Left ventricle myocardium inferior (tissue), 1 donor: ENCODE data around the gene CEBPZ. TPM values are rescaled to one million over a fixed set of nuclear protein-coding genes. Genes with fewer than 3 reads are reported as not detected.
A peak's percentile ranks its signal among the peaks of the same experiment; 100 is the strongest.

ENCODE experiments used
- DNase-seq: peaks from one replicate; pipeline ENCODE4 v3.0.0-alpha.2; 2020
- H3K27ac ChIP-seq: fragments of 200-600 bp; replicated peaks from 2 replicates; pipeline ENCODE4 v1.8.0; 2021
- H3K27me3 ChIP-seq: fragments of 200-600 bp; 2 replicates; pipeline ENCODE4 v1.8.0; 2021; ENCODE audit warnings: low read depth
- H3K36me3 ChIP-seq: fragments of 200-600 bp; 2 replicates; pipeline ENCODE4 v1.8.0; 2021
- H3K4me1 ChIP-seq: fragments of 200-600 bp; 2 replicates; pipeline ENCODE4 v1.8.0; 2021
- H3K4me3 ChIP-seq: fragments of 200-600 bp; 2 replicates; pipeline ENCODE4 v1.8.0; 2021; ENCODE audit warnings: mild to moderate bottlenecking, moderate library complexity
- H3K9me3 ChIP-seq: fragments of 200-600 bp; replicated peaks from 2 replicates; pipeline ENCODE4 v1.8.0; 2021
- CTCF ChIP-seq: fragments of 200-600 bp; IDR thresholded peaks from 2 replicates; pipeline ENCODE4 v1.8.0; 2021; ENCODE audit warnings: antibody characterized with exemption, mild to moderate bottlenecking, borderline replicate concordance
- intact Hi-C: fragments of 100-400 bp; cut with micrococcal nuclease; formaldehyde crosslinking; loops from one replicate; pipeline ENCODE4 v1.11.0; 2022
- total RNA-seq: library from RNA; stranded (reverse); fragmentation: NEBNext Ultra II Directional; extraction: Animal tissue kit (Norgen Biotek cat#: 25700); gene quantifications from one replicate; pipeline ENCODE4 v1.2.1, GENCODE V29; 2021
- donor health status: DM: no; HTN: yes; CAD: no; lungs with severe emphysema.

Gene CEBPZ
- total RNA-seq, 1 donor from 2014 or later = 25.3 TPM

GRCh38 chr2:37171624-37171950 is 59.8 kb downstream of the CEBPZ start:
- H3K36me3 ChIP-seq = no peaks in the 10 kb centered on the region
- H3K27me3 ChIP-seq = no peaks in the 10 kb centered on the region
- intact Hi-C loops = no loop called here
- no peak overlapping the region for H3K27ac ChIP-seq
- no peak for DNase-seq
- TF ChIP-seq CTCF = no peak
- no peaks in the 10 kb centered on the region for H3K9me3 ChIP-seq
- no peak overlapping the region for H3K4me3 ChIP-seq
- H3K4me1 ChIP-seq = peaks cover 3% of the 10 kb centered on the region

DNA sequence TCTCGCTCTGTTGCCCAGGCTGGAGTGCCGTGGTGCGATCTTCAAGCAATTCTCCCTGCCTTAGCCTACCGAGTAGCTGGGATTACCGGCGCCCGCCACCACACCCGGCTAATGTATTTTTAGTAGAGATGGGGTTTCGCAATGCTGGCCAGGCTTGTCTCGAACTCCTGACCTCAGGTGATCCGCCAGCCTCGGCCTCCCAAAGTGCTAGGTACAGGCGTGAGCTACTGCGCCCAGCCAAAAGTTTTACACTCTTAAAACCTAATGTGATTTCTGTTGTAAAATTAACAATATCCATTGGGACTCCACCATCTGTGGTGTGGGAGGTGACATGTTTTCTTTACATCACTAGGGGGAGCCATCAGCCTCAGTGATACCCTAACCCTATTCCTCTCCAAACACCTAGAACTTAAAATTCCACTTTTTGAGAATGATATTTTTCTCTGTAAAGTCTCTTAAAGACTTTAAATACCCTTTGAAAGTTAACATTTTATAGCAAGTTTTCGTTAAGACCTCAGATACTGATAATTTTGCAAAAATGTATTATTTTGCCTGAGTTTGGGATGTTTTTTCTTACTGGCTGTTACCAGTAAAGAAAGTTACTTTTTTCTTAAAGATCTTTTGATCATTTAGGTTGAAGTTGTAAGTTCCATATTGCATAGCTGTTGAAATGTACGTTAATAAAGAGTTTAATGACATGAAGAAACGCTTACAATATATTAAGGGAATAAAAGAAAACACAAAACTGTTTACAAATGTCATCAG is 63.0 kb downstream of the CEBPZ start:
- no peaks in the 10 kb centered on the region for H3K36me3 ChIP-seq
- intact Hi-C loops = no loop called here
- H3K27me3 ChIP-seq = no peaks in the 10 kb centered on the region
- DNase-seq = no peak
- H3K9me3 ChIP-seq = peaks cover 24% of the 10 kb centered on the region
- peak; percentile 75 for TF ChIP-seq CTCF
- no peak overlapping the region for H3K27ac ChIP-seq
- no peak overlapping the region for H3K4me3 ChIP-seq
- H3K4me1 ChIP-seq = peaks cover 3% of the 10 kb centered on the region

DNA sequence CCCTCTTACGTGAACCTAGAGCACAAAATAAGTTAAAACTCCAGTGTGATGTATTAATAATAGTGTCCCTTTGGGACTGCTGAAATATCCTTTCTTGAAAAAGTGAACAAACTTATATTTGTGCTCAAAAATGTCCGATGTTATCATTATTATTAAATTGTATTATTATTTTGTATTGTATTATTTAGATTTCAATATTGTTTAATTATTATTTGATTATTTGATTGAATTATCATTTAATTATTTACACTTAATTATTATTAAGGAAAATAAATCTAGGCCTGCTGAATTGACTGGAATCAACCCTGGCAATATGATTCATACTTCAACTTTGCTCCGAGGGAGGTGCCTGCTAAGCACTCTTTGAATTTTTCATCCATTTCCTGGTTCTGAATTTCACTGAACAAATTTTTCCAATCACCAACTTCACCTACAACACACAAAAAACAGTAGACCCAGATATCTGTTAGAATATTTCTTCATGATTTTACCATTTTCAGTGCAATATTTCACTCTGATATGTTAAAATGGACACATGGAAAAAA is 63.7 kb downstream of the CEBPZ start:
- DNase-seq = no peak
- Histone ChIP-seq H3K4me1 (peaks cover 3% of the 10 kb centered on the region), H3K27me3 (no peaks in the 10 kb centered on the region), H3K36me3 (no peaks in the 10 kb centered on the region), H3K27ac (no peak overlapping the region), H3K9me3 (peaks cover 25% of the 10 kb centered on the region), H3K4me3 (no peak overlapping the region)
- no peak for TF ChIP-seq CTCF
- intact Hi-C loops = no loop called here

DNA sequence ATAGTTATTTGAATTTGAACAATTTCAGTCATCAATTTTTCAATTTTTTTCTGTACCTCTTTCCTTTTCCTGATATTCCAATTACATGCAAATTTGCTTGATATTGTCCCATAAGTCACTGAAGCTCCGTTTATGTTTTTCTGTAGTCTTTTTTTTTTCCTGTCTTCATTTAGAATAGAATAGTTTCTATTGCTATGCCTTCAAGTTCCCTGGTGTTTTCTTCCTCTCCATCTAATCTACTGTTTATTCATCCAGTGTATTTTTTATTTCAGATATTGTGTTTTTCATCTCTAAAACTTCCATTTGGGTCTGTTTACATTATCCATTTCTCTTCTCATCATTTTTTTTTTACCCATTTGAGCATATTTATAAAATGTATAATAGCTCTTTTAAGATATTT is 66.6 kb downstream of the CEBPZ start:
- intact Hi-C loops = no loop called here
- H3K4me1 ChIP-seq = peaks cover 3% of the 10 kb centered on the region
- H3K27ac ChIP-seq = no peak overlapping the region
- no peak for DNase-seq
- H3K4me3 ChIP-seq = no peak overlapping the region
- no peak for TF ChIP-seq CTCF
- H3K9me3 ChIP-seq = peaks cover 25% of the 10 kb centered on the region
- no peaks in the 10 kb centered on the region for H3K27me3 ChIP-seq
- H3K36me3 ChIP-seq = no peaks in the 10 kb centered on the region

GRCh38 chr2:37156857-37157714 is 74.3 kb downstream of the CEBPZ start, which contains the start of gene EIF2AK2:
Gene EIF2AK2, minus strand, starts transcription at chr2:37156980. Its CDS starts 9,174 bp downstream, at chr2:37147806.
- Histone ChIP-seq H3K4me3 (peak within 1 kb of the TSS; percentile 87), H3K4me1 (peaks cover 30% of the 10 kb centered on the region), H3K36me3 (peaks cover 4% of the 10 kb centered on the region), H3K27ac (peak within 1 kb of the TSS; percentile 90), H3K27me3 (no peaks in the 10 kb centered on the region), H3K9me3 (no peaks in the 10 kb centered on the region)
- TF ChIP-seq CTCF = no peak
- DNase-seq = peak; percentile 86
- intact Hi-C loops = no loop called here
